ENCODE results near the gene FADS2.

The FADS2 gene

GRCh38 chr11:61905067-61905696 lies 77.1 kb downstream of the FADS2 start:
- DNase-seq (ENCODE audit: low read depth, low spot score) = no peak

- DNase-seq (ENCODE audit: low read depth, low spot score) = no peak
These were observed 77.9 kb downstream of the FADS2 start for GRCh38 chr11:61905801-61906521.

GRCh38 chr11:61906522-61906909 lies 78.4 kb downstream of the FADS2 start:
- no peak for DNase-seq (ENCODE audit: low read depth, low spot score)

GRCh38 chr11:61907282-61907681 lies 79.2 kb downstream of the FADS2 start:
- DNase-seq (ENCODE audit: low read depth, low spot score) = no peak

- no peak for DNase-seq (ENCODE audit: low read depth, low spot score)
These were observed 80.0 kb downstream of the FADS2 start for GRCh38 chr11:61907871-61908729.

- DNase-seq (ENCODE audit: low read depth, low spot score) = no peak
These were observed 80.7 kb downstream of the FADS2 start for GRCh38 chr11:61908730-61909316.

- no peak for DNase-seq (ENCODE audit: low read depth, low spot score)
These were observed 82.4 kb downstream of the FADS2 start for GRCh38 chr11:61910187-61911127.

GRCh38 chr11:61911128-61911700 lies 83.1 kb downstream of the FADS2 start:
- DNase-seq (ENCODE audit: low read depth, low spot score) = no peak

- no peak for DNase-seq (ENCODE audit: low read depth, low spot score)
These were observed 83.8 kb downstream of the FADS2 start for GRCh38 chr11:61911701-61912529.

GRCh38 chr11:61912530-61912898 lies 84.4 kb downstream of the FADS2 start:
- no peak for DNase-seq (ENCODE audit: low read depth, low spot score)

GRCh38 chr11:61912991-61913698 lies 85.0 kb downstream of the FADS2 start:
- no peak for DNase-seq (ENCODE audit: low read depth, low spot score)

GRCh38 chr11:61913699-61914395 lies 85.7 kb downstream of the FADS2 start:
- DNase-seq (ENCODE audit: low read depth, low spot score) = no peak

- no peak for DNase-seq (ENCODE audit: low read depth, low spot score)
These were observed 86.5 kb downstream of the FADS2 start for GRCh38 chr11:61914471-61915171.

GRCh38 chr11:61916737-61917333 lies 88.7 kb downstream of the FADS2 start:
- no peak for DNase-seq (ENCODE audit: low read depth, low spot score)

Data from astrocyte of the hippocampus (primary cell).